Mucosa of rectum (tissue), 2 donors: ENCODE results near the gene LIMCH1.

Source experiments
- H3K27ac ChIP-seq, 2 donors: one replicate each; pipeline ENCODE4 v1.7.0; 2013; ENCODE audit warnings: inconsistent platforms in 2 of 2, low read depth in 2 of 2, low read length in 2 of 2
- H3K27me3 ChIP-seq, 2 donors: one replicate each; pipeline ENCODE4 v1.7.0; 2013; ENCODE audit warnings: low read length in 2 of 2; ENCODE audit not compliant: control insufficient read depth in 2 of 2, insufficient read depth in 2 of 2
- H3K36me3 ChIP-seq, 2 donors: one replicate each; pipeline ENCODE4 v1.7.0; 2013; ENCODE audit warnings: low read length in 2 of 2; ENCODE audit not compliant: control insufficient read depth in 2 of 2, insufficient read depth in 2 of 2
- H3K4me1 ChIP-seq, 2 donors: one replicate each; pipeline ENCODE4 v1.7.0; 2013; ENCODE audit warnings: low read length in 2 of 2, mild to moderate bottlenecking in 1 of 2; ENCODE audit not compliant: control insufficient read depth in 2 of 2, insufficient read depth in 2 of 2
- H3K4me3 ChIP-seq, 2 donors: one replicate each; pipeline ENCODE4 v1.7.0; 2013; ENCODE audit warnings: low read length in 2 of 2
- H3K9ac ChIP-seq, 2 donors: one replicate each; pipeline ENCODE4 v1.7.0; 2013; ENCODE audit warnings: low read length in 2 of 2, low read depth in 1 of 2, mild to moderate bottlenecking in 1 of 2
- H3K9me3 ChIP-seq, 2 donors: one replicate each; pipeline ENCODE4 v1.7.0; 2013; ENCODE audit warnings: low read length in 2 of 2; ENCODE audit not compliant: control insufficient read depth in 2 of 2
- donor health status: healthy.
- donor health status: Normal muscosa, but diverticular disease.

The LIMCH1 gene

DNA sequence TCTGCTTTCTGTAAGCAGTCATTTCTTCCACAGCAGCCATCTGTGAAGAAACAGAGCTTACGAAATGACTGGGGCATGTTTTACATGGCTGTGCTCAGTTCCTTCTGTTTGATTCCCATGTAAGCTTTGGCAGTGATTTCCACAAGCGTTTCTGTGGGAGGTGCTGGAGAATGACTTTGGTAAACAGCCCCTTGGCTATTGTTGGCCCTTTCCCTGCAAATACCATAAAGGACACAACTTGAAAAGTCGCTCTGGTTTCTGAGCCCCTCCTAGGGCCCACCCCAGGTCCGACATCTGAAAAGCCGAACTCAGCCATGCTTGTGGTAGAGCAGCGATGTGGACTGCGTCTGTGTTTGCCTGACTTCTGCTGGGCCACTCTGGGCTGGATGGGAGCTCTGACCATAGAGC lies 3.7 kb downstream of the LIMCH1 start:
- no peaks in the 10 kb centered on the region for H3K9me3 ChIP-seq
- no peaks in the 10 kb centered on the region for H3K4me1 ChIP-seq
- no peak overlapping the region for H3K27ac ChIP-seq
- no peaks in the 10 kb centered on the region for H3K27me3 ChIP-seq
- H3K36me3 ChIP-seq = no peaks in the 10 kb centered on the region
- H3K9ac ChIP-seq = no peak overlapping the region
- no peak overlapping the region for H3K4me3 ChIP-seq

DNA sequence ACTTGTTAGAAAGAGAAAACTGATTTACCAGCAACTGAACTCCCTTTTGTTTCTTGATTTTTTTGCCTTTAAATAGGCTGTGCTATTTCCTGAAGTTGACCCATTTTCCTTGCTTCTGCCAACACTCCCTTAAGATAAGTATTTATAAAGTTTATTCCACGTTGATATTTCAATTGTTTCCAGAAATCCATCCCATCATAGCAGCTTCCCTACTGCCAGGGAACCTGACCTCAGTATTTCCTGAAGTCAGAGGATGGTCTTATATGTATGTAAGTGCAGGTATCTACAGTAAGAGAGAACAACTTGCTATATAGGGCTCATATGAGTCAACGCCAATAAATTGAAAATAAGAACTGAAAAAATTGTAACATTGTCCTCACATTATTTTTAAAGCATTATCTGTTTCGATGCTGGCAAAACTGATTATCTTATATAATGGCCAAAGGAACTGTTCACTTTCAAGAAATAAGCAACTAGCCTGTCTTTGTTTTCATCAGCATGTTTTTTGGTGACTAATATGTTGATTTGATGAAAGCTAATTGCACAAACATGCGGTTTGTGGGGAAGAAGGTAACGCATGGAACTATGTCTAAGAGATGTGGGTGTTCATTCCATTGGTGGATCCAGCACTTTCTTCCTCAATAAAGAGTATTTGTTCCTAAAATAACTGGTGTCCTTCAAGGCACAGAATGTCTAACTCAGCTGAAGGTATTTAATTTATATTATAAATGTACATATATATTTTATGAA lies 4.7 kb downstream of the LIMCH1 start:
- H3K4me1 ChIP-seq = no peaks in the 10 kb centered on the region
- no peak overlapping the region for H3K27ac ChIP-seq
- H3K9me3 ChIP-seq = no peaks in the 10 kb centered on the region

DNA sequence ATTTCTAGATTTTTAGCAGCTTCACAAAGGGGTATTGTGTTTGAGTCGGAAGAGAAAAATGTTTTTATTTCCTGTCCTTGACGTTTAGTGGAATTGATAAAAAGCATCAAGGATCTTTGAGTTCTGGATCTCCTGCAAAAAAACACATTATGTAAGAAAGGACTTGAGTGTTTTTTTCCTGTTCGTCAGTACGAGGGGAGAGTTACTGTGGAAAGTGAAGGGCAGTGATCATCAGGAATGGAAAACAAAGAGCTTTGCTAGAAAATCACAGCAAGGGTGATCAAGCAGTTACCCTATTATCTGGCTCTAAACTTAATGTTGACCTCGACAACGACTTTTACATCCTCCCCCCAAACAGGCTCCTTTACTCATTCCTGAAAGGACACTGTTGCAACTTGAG lies 7.3 kb downstream of the LIMCH1 start:
- Histone ChIP-seq H3K36me3 (no peaks in the 10 kb centered on the region), H3K9ac (no peak overlapping the region), H3K4me1 (no peaks in the 10 kb centered on the region), H3K9me3 (no peaks in the 10 kb centered on the region), H3K27me3 (no peaks in the 10 kb centered on the region), H3K4me3 (no peak overlapping the region), H3K27ac (no peak overlapping the region)

More for the DNA sequence above, 4.7 kb downstream of the LIMCH1 start:
- H3K36me3 ChIP-seq = no peaks in the 10 kb centered on the region
- H3K4me3 ChIP-seq = no peak overlapping the region
- H3K27me3 ChIP-seq = no peaks in the 10 kb centered on the region
- no peak overlapping the region for H3K9ac ChIP-seq

DNA sequence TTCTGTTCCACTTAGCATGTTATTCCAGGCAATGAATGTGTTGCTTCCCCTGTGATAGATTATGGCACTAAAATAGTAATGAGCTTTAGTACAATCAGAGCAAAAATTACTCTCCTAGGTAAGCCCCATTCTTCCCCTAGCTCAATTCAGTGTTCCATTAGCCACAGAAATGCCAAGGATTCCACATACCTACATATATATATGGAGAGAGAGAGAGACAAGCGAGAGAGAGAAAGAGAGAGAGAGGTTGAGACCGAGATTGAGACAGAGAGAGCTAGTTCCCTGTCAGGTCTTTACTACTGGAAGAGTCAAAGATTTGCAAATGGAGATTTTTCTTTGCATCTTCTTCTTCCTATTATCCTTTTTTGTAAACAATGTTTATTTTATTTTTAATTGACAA lies 8.7 kb downstream of the LIMCH1 start:
- H3K9me3 ChIP-seq = no peaks in the 10 kb centered on the region
- no peak overlapping the region for H3K4me3 ChIP-seq
- no peak overlapping the region for H3K9ac ChIP-seq
- no peak overlapping the region for H3K27ac ChIP-seq
- no peaks in the 10 kb centered on the region for H3K4me1 ChIP-seq
- no peaks in the 10 kb centered on the region for H3K27me3 ChIP-seq
- no peaks in the 10 kb centered on the region for H3K36me3 ChIP-seq

DNA sequence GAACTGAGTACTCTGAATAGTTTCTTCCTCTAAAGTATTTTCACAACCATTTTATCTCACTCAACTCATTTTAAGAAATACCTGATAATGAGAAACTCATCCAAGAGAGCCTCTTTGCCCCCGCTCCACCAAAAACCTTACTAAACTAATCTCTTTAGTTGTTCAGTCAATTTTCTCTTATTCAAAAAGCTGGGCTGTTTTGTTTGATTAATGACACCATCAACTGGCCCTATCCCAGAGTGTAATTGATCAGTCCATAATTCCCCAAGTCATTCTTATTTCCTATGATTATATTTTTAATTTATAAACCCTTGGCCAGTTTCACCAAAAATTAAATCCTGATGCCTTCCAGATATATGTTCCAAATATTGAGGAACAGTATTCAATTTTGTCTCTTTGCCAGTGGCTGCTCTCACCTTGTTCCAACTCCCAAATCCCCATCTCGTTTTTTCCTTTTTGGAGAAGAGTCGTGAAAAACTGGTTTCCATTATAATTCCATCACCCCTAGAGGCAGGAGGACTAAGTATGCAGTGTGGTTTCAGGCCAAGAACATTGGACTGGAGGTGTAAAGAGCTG lies 10.4 kb downstream of the LIMCH1 start:
- H3K27ac ChIP-seq = no peak overlapping the region
- no peaks in the 10 kb centered on the region for H3K4me1 ChIP-seq
- H3K4me3 ChIP-seq = no peak overlapping the region

DNA sequence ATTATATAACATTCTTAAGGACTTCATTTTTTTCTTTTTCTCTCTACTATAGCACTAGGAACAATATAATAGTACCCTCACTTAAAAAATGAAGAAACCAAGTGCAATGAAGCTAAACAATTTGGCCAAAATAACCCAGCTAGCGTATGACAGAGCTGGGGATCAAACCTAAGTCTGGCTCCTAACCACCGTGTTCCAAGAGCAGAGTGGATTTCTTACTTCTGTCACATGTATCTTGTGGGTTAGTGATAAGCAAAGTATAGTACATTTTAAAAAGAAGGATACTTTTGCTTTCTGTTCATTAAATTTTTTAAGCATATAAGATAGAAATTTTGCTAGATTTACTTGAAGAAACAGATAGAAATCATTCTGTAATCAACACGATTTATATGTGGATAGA lies 11.5 kb downstream of the LIMCH1 start:
- H3K9me3 ChIP-seq = no peaks in the 10 kb centered on the region
- H3K4me1 ChIP-seq = no peaks in the 10 kb centered on the region
- no peak overlapping the region for H3K9ac ChIP-seq
- no peaks in the 10 kb centered on the region for H3K36me3 ChIP-seq
- no peak overlapping the region for H3K4me3 ChIP-seq
- no peak overlapping the region for H3K27ac ChIP-seq
- no peaks in the 10 kb centered on the region for H3K27me3 ChIP-seq

More for the DNA sequence above, 10.4 kb downstream of the LIMCH1 start:
- Histone ChIP-seq H3K9me3 (no peaks in the 10 kb centered on the region), H3K36me3 (no peaks in the 10 kb centered on the region), H3K9ac (no peak overlapping the region), H3K27me3 (no peaks in the 10 kb centered on the region)

DNA sequence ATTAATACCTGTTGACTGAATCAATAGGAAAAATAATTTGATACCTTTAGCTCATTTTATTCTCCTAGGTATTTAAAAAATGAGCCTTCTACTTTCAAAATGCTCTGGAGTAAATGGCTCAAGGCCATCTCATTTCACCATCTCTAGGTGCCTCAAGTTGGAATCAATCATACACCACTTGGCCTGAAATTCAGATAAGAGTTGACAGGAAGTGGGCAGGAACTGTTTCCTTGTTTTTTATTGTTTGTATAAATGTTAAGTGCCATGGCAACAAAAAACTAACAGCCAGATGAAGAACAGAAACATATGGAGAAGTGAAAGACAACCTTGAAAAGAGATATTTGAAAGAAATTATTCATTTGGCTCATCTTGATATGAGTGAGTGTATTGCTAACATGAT lies 12.4 kb downstream of the LIMCH1 start:
- Histone ChIP-seq H3K9ac (no peak overlapping the region), H3K27ac (no peak overlapping the region), H3K9me3 (no peaks in the 10 kb centered on the region), H3K4me3 (no peak overlapping the region), H3K27me3 (no peaks in the 10 kb centered on the region), H3K36me3 (no peaks in the 10 kb centered on the region), H3K4me1 (no peaks in the 10 kb centered on the region)

DNA sequence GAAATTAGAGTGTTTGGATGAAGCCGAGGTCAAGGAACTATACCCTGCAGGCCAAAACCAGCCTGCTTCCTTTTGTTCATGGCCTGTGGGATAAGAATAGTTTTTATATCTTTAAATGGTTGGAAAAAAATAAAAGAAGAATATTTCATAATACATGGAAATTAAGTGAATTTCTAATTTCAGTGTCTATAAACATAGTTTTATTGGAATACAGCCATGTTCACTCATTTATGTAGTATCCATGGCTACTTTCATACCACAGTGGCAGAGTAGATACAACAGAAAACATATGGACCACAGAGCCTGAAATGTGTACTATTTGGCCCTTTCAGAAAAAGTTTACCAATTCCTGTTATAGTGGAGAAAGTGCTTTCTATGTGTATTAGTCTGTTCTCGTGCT lies 13.6 kb downstream of the LIMCH1 start:
- H3K27ac ChIP-seq = no peak overlapping the region
- H3K4me1 ChIP-seq = no peaks in the 10 kb centered on the region
- H3K36me3 ChIP-seq = no peaks in the 10 kb centered on the region
- H3K9ac ChIP-seq = no peak overlapping the region
- H3K9me3 ChIP-seq = no peaks in the 10 kb centered on the region
- no peaks in the 10 kb centered on the region for H3K27me3 ChIP-seq
- H3K4me3 ChIP-seq = no peak overlapping the region

DNA sequence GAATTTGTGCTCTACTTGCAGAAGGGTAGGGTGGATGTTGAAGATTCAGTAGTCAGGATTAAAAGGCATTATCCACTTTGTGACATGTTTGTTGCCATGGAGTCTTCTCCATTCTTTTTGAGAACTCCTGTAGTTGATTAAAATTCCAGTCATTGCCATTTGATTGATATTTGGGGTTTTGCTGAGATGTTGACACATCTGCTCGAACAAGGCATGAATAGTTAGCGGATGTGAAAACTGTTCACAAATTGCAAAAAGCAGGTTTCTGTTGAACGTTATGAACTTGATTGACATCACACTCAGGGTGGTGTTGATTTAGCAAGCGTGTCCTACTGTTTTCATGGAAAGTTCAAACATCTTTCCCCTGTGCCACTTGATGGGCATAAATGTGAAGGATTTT lies 16.9 kb downstream of the LIMCH1 start:
- H3K36me3 ChIP-seq = no peaks in the 10 kb centered on the region
- H3K27me3 ChIP-seq = no peaks in the 10 kb centered on the region
- no peak overlapping the region for H3K27ac ChIP-seq
- H3K4me1 ChIP-seq = no peaks in the 10 kb centered on the region
- H3K4me3 ChIP-seq = no peak overlapping the region
- no peaks in the 10 kb centered on the region for H3K9me3 ChIP-seq
- H3K9ac ChIP-seq = no peak overlapping the region

DNA sequence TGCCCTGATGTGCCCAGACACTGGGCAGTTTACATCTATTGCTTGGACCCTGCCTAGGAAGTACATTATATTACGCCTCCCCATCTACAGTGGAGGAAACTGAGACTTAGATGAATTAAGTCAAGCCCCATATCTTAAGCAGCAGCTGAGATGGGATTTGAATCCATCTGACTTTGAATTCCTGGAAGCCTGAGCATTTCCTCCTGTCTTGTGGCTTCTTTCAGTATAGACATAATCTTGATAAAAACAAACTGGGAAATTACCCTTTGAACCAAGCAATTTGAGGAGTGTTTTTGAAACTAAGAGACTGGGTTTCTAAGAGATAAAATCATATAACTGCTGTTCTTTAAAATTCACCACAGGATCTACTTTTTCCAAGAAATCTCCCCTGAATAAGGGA lies 18.6 kb downstream of the LIMCH1 start:
- Histone ChIP-seq H3K36me3 (no peaks in the 10 kb centered on the region), H3K9ac (no peak overlapping the region), H3K9me3 (no peaks in the 10 kb centered on the region), H3K4me3 (no peak overlapping the region), H3K27ac (no peak overlapping the region), H3K27me3 (no peaks in the 10 kb centered on the region), H3K4me1 (no peaks in the 10 kb centered on the region)
